Fibroblast of mammary gland (primary cell): ENCODE measurements around the gene TTLL5.

Experiments used
- DNase-seq: peaks from one replicate; pipeline ENCODE4 v3.0.0-alpha.2; 2010; ENCODE audit warnings: low read depth
- H3K4me3 ChIP-seq: 2 replicates; pipeline ENCODE4 v1.5.1; 2011; ENCODE audit warnings: low read depth, mild to moderate bottlenecking, low read length, moderate library complexity; ENCODE audit not compliant: control insufficient read depth
- TF ChIP-seq, protein P1 (sequence below): conservative IDR thresholded peaks from 2 replicates; pipeline ENCODE4 v1.5.1; 2011; ENCODE audit warnings: low read depth, low read length, inconsistent platforms; ENCODE audit not compliant: control insufficient read depth, insufficient read depth

The TTLL5 gene

DNA sequence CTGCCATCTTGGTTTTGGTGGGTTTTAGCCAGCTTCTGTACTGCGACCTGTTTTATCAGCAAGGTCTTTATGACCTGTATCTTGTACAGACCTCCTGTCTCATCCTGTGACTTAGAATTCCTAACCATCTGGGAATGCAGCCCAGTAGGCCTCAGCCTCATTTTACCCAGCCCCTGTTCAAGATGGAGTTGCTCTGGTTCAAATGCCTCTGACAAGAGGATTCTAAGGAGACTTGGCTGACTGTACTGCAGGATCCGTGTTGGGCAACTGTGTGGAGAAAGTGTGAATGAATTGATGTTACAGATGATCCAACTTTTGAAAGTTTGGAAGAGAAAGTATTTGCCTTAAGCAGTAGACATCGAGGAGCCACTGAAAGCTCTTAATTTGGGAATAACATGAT, 91.0 kb downstream of the TTLL5 start:
- peak; percentile 5 for DNase-seq
- TF ChIP-seq, protein P1, sequence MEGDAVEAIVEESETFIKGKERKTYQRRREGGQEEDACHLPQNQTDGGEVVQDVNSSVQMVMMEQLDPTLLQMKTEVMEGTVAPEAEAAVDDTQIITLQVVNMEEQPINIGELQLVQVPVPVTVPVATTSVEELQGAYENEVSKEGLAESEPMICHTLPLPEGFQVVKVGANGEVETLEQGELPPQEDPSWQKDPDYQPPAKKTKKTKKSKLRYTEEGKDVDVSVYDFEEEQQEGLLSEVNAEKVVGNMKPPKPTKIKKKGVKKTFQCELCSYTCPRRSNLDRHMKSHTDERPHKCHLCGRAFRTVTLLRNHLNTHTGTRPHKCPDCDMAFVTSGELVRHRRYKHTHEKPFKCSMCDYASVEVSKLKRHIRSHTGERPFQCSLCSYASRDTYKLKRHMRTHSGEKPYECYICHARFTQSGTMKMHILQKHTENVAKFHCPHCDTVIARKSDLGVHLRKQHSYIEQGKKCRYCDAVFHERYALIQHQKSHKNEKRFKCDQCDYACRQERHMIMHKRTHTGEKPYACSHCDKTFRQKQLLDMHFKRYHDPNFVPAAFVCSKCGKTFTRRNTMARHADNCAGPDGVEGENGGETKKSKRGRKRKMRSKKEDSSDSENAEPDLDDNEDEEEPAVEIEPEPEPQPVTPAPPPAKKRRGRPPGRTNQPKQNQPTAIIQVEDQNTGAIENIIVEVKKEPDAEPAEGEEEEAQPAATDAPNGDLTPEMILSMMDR: no peak
- H3K4me3 ChIP-seq: no peak overlapping the region

DNA sequence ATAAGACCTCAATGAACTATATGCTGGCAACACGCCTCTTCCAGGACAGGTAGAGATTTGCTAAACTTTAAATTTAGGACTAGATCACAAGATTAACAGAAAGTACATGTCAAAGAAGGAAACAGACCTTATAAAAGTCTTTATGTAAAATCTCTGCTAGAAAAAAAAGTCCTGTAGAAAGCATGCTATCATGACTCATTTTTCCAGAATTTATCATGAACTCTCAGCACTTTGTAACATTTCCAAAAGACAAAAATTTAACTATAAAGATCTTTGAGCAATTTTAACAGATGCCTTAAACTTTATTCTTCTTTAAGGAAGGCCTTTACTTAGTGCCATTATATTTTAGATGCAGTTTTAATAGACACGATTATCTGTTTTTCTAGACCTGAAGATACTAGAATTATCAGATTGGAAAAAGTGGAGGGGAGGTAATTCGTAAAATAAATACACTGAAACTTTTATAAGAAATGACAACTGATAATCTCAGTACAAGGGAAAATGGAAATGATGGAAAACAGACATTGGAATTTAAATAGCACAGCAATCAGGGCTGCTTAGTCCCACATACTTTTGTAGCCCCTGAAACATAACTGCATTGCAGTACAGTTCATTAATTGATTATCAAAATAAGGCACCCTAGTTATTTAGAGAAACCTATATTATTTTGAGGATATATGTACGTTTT, 92.0 kb downstream of the TTLL5 start:
- TF ChIP-seq, protein P1: no peak
- DNase-seq: peak; percentile 30
- no peak overlapping the region for H3K4me3 ChIP-seq

DNA sequence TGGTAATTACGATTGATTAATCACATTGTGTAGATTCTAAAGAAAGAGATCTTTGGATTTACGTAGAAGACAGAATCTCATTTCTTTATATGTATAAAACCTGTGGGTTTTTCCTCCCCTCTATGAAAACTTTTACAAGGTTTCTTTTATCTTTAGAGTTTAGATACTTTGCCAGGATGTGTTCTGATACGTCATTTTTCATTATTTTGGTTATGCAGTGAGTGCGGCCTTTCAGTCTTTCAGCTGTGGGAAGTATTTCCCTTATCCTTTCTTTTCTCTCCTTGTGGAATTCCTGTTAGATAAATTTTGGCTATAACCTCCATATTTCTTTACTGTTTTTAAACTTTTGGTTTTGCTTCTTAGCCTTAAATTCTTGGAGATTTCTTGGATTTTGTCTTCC, 92.7 kb downstream of the TTLL5 start:
- DNase-seq: no peak
- TF ChIP-seq, protein P1: no peak

DNA sequence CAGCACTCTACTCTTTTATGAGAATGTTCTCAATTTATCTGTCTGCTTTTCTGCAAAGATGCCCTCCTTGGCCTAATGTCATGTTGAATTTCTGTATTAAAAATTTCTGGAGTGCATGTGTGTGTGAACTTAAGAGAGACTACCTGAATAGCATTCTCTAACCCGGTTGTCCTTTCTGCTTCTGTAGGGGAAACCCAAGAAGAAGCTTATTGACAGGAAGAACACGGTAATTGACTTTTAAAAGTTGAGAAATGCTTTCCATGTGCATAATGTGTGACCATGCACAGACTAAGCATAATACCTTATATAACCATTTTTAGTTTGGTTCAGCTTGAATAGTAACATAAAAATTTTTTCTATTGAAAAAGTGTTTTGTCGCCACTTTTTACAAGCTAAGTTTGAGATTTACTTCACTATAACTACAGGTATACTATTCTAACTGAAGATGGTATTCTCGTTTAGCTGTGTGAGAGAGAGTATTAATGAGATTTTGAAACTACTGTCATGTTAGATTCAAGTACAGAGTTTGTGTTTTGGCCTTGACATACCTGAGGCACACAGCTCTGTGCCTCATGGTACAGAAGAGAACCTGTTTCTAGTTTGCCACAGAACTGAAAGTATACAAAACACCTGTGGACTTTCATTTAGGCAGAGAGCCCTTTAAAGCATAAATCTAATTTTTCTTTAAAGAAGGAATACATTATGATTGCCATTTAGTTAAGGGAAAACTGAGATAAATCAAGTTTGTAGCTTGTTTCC, 96.8 kb downstream of the TTLL5 start:
- TF ChIP-seq, protein P1: no peak
- H3K4me3 ChIP-seq: no peak overlapping the region
- no peak for DNase-seq

More for the DNA sequence above, 92.7 kb downstream of the TTLL5 start:
- no peak overlapping the region for H3K4me3 ChIP-seq

DNA sequence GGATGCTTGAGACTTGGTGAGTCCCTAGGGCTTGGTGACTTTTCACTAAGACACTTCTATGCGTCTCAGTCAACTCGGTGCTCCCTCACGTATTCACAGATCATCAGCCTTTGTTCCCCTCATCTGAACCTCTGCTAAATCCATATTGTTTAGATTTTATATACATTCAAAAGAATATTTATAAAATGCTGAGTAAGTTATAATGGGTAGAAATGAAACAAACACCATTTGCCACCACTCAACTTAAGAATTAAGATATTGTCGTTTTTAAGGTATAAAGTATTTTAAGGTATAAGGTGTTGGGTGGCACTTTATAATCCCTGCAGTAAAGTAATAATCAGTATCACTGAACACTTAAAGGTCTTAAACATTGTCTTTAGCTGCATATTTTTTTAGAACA, 103.0 kb downstream of the TTLL5 start:
- H3K4me3 ChIP-seq: no peak overlapping the region
- no peak for DNase-seq
- TF ChIP-seq, protein P1: no peak

DNA sequence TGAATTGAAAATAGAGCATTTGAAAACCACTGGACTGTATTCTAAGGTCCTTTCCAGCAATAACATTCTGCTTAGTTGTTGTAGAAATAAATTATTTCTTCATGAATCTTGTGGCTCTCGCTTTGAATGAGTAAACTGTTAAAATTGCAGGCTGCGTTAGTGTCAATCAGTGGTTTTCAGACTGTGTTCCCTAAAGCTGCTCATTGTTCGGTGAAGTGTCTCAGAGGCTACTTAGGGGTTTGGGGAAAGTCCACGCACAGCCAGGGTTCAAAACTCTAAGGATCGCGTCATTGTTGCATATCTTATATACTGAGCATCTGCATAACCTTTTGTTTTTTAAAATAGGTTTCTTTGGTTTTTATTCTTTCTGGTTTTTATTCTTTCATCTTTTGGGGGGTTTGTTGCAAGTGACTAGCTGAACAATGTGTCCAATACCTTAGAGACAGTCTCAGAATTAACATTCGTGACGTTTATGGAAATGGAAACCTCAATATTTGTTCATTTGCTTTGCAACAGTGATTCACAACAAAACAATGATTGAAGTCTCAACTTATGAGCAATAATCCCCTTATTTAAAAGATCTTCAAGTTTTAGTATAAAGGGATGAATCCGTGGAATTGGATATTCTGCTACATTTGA, 108.1 kb downstream of the TTLL5 start:
- TF ChIP-seq, protein P1: no peak
- H3K4me3 ChIP-seq: no peak overlapping the region
- peak; percentile 37 for DNase-seq
